PC-3 (cell line): ENCODE measurements around the gene NOS1. TPM values are rescaled to one million over a fixed set of nuclear protein-coding genes. Genes with fewer than 3 reads are reported as not detected.

ENCODE experiments used
- ATAC-seq: fragments of 200-7000 bp; cut with Tn5 transposase; 2 replicates; pipeline ENCODE4 v1.9.1; 2020; ENCODE audit warnings: mild to moderate bottlenecking, moderate library complexity
- BruUV-seq: library from RNA; stranded (reverse); fragments of 400-500 nt; replicated peaks from 2 replicates; lab custom pipeline; 2021; lab: Mats Ljungman, UMichigan
- CTCF ChIA-PET: fragments of 300-600 bp; sonication (Branson Sonifier 250); formaldehyde crosslinking; loops from one replicate; lab custom pipeline; 2022; ENCODE audit warnings: antibody characterized with exemption; lab: Charles Lee
- POLR2A ChIA-PET: fragments of 300-600 bp; sonication (Branson Sonifier 250); formaldehyde crosslinking; loops from one replicate; lab custom pipeline; 2022; ENCODE audit warnings: antibody characterized with exemption; ENCODE audit not compliant: unreplicated experiment; lab: Charles Lee
- DNase-seq: peaks from one replicate; pipeline ENCODE4 v3.0.0-alpha.2; 2015
- H2AFZ ChIP-seq: fragments of 300-600 bp; sonication (generic); 2 replicates; pipeline ENCODE4 v1.6.0; 2016; ENCODE audit warnings: antibody characterized with exemption, low read length
- H3F3A ChIP-seq: fragments of 300-600 bp; sonication (generic); one replicate; pipeline ENCODE4 v1.6.0; 2017; ENCODE audit warnings: antibody characterized with exemption, low read length, control low read depth, mild to moderate bottlenecking; ENCODE audit not compliant: unreplicated experiment
- H3K27ac ChIP-seq: fragments of 300-600 bp; sonication (generic); 2 replicates; pipeline ENCODE4 v1.5.1; 2016; ENCODE audit warnings: mild to moderate bottlenecking, low read length
- H3K27me3 ChIP-seq: fragments of 300-600 bp; sonication (generic); 2 replicates; pipeline ENCODE4 v1.6.1; 2016; ENCODE audit warnings: low read length, mixed read lengths
- H3K36me3 ChIP-seq: fragments of 300-600 bp; sonication (generic); 2 replicates; pipeline ENCODE4 v1.6.1; 2016; ENCODE audit warnings: low read depth, mixed run types, low read length, mixed read lengths
- H3K4me1 ChIP-seq: fragments of 300-600 bp; sonication (generic); 2 replicates; pipeline ENCODE4 v1.5.1; 2016; ENCODE audit warnings: low read length; ENCODE audit not compliant: insufficient read depth
- H3K4me2 ChIP-seq: fragments of 300-600 bp; sonication (generic); 2 replicates; pipeline ENCODE4 v1.6.0; 2016; ENCODE audit warnings: low read length
- H3K4me3 ChIP-seq: fragments of 300-600 bp; sonication (generic); 2 replicates; pipeline ENCODE4 v1.5.1; 2016; ENCODE audit warnings: mild to moderate bottlenecking, low read length, mixed read lengths
- H3K79me2 ChIP-seq: fragments of 300-600 bp; sonication (generic); 2 replicates; pipeline ENCODE4 v1.6.1; 2017; ENCODE audit warnings: low read length, mixed read lengths
- H3K9ac ChIP-seq: fragments of 300-600 bp; sonication (generic); 2 replicates; pipeline ENCODE4 v1.6.0; 2016; ENCODE audit warnings: mild to moderate bottlenecking, low read length
- H3K9me2 ChIP-seq: fragments of 300-600 bp; sonication (generic); replicated peaks from 2 replicates; pipeline ENCODE4 v1.6.1; 2016; ENCODE audit warnings: mixed run types, low read length, mixed read lengths
- H3K9me3 ChIP-seq: fragments of 300-600 bp; sonication (generic); 2 replicates; pipeline ENCODE4 v1.6.1; 2016; ENCODE audit warnings: low read length, mixed read lengths
- H4K20me1 ChIP-seq: fragments of 300-600 bp; sonication (generic); 2 replicates; pipeline ENCODE4 v1.6.1; 2016; ENCODE audit warnings: low read length, mixed read lengths
- CTCF ChIP-seq: fragments of 300-600 bp; sonication (generic); conservative IDR thresholded peaks from 2 replicates; pipeline ENCODE4 v1.5.1; 2017; ENCODE audit warnings: antibody characterized with exemption, low read depth, mild to moderate bottlenecking, low read length
- EZH2 ChIP-seq: fragments of 300-600 bp; sonication (generic); IDR thresholded peaks from one replicate; pipeline ENCODE4 v1.6.1; 2017; ENCODE audit warnings: antibody characterized with exemption, mild to moderate bottlenecking, low read length; ENCODE audit not compliant: unreplicated experiment
- EZH2phosphoT487 ChIP-seq: fragments of 300-600 bp; sonication (generic); IDR thresholded peaks from 2 replicates; pipeline ENCODE4 v1.6.1; 2018; ENCODE audit warnings: mild to moderate bottlenecking, antibody characterized with exemption, low read length, borderline replicate concordance
- intact Hi-C: fragments of 100-400 bp; cut with micrococcal nuclease; formaldehyde crosslinking; loops from 2 replicates; pipeline ENCODE4 v1.9.0; 2023
- total RNA-seq: library from RNA; depleted of rRNA; stranded (reverse); fragments of >200 nt; gene quantifications from 2 replicates; pipeline ENCODE4 v1.2.3, GENCODE V29; 2014

NOS1 gene
- total RNA-seq, 1 experiment from 2014 or later, result 0.11 TPM

- Histone ChIP-seq H3F3A (no peaks in the 10 kb centered on the region), H3K4me2 (no peak overlapping the region), H3K4me3 (no peak overlapping the region), H3K9me2 (no peaks in the 10 kb centered on the region), H3K27ac (no peak overlapping the region), H4K20me1 (no peaks in the 10 kb centered on the region), H3K27me3 (no peaks in the 10 kb centered on the region), H3K9me3 (no peaks in the 10 kb centered on the region), H3K9ac (no peak overlapping the region), H3K36me3 (no peaks in the 10 kb centered on the region), H3K79me2 (no peaks in the 10 kb centered on the region), H2AFZ (no peak overlapping the region), H3K4me1 (no peaks in the 10 kb centered on the region)
- ATAC-seq (no peak), DNase-seq (no peak)
- intact Hi-C loops, result no loop called here
- CTCF ChIA-PET, result no interaction called here
- BruUV-seq, result no TSS peak
- TF ChIP-seq EZH2, result no peak
- no peak for TF ChIP-seq CTCF
- TF ChIP-seq EZH2phosphoT487, result no peak
- POLR2A ChIA-PET, result no interaction called here
These were observed 29.4 kb upstream of the NOS1 start for GRCh38 chr12:117390866-117391265.

GRCh38 chr12:117388951-117389446 lies 27.6 kb upstream of the NOS1 start:
- TF ChIP-seq EZH2 (no peak), CTCF (no peak), EZH2phosphoT487 (no peak)
- Histone ChIP-seq H4K20me1 (no peaks in the 10 kb centered on the region), H3K27ac (no peak overlapping the region), H3K27me3 (no peaks in the 10 kb centered on the region), H3K4me2 (no peak overlapping the region), H3K79me2 (no peaks in the 10 kb centered on the region), H3K4me1 (no peaks in the 10 kb centered on the region), H3K9ac (no peak overlapping the region), H3K36me3 (no peaks in the 10 kb centered on the region), H2AFZ (no peak overlapping the region), H3K9me2 (no peaks in the 10 kb centered on the region), H3K9me3 (no peaks in the 10 kb centered on the region), H3F3A (no peaks in the 10 kb centered on the region), H3K4me3 (no peak overlapping the region)
- ATAC-seq (no peak), DNase-seq (no peak)
- ChIA-PET CTCF (no interaction called here), POLR2A (interaction anchor here (0.7 kb wide), 1 partner anchor 10 kb away, joined by 3 read pairs; no protein-coding TSS in a partner anchor)
- intact Hi-C loops, result no loop called here
- BruUV-seq, result no TSS peak

- Histone ChIP-seq H2AFZ (no peak overlapping the region), H3K27me3 (no peaks in the 10 kb centered on the region), H3K4me1 (no peaks in the 10 kb centered on the region), H3F3A (no peaks in the 10 kb centered on the region), H3K36me3 (no peaks in the 10 kb centered on the region), H3K4me3 (no peak overlapping the region), H4K20me1 (no peaks in the 10 kb centered on the region), H3K9ac (no peak overlapping the region), H3K9me3 (no peaks in the 10 kb centered on the region), H3K9me2 (no peaks in the 10 kb centered on the region), H3K27ac (no peak overlapping the region), H3K4me2 (no peak overlapping the region), H3K79me2 (no peaks in the 10 kb centered on the region)
- no peak for ATAC-seq
- no TSS peak for BruUV-seq
- ChIA-PET CTCF (no interaction called here), POLR2A (no interaction called here)
- TF ChIP-seq EZH2 (no peak), EZH2phosphoT487 (no peak), CTCF (no peak)
- no peak for DNase-seq
- intact Hi-C loops, result no loop called here
These were observed 26.4 kb upstream of the NOS1 start for GRCh38 chr12:117387832-117388231.
